H1 (cell line): ENCODE data around the gene SLC25A5. TPM values are rescaled to one million over a fixed set of nuclear protein-coding genes. Genes with fewer than 3 reads are reported as not detected.

ENCODE experiments used
- CTCF ChIA-PET: fragments of 300-600 bp; sonication (Branson Sonifier 250); formaldehyde crosslinking; loops from one replicate; lab custom pipeline; 2021; ENCODE audit not compliant: partially characterized antibody; lab: Charles Lee
- POLR2A ChIA-PET: fragments of 300-600 bp; sonication (Branson Sonifier 250); formaldehyde crosslinking; loops from one replicate; lab custom pipeline; 2021; ENCODE audit warnings: inconsistent platforms; ENCODE audit not compliant: partially characterized antibody; lab: Charles Lee
- DNase-seq, 2 experiments: peaks; one replicate each; pipeline versions ENCODE4 v3.0.0 to v3.0.0-alpha.2; 2010 to 2022; ENCODE audit warnings: low spot score in 2 of 2, low read depth in 1 of 2, mixed read lengths in 1 of 2
- FAIRE-seq: peaks from 2 replicates; lab custom pipeline; 2011; peaks lifted over from hg19 to GRCh38; lab: Jason Lieb, UNC
- H2AFZ ChIP-seq: 2 replicates; pipeline ENCODE4 v1.8.1; 2012; ENCODE audit warnings: low read length, inconsistent platforms
- H2AK5ac ChIP-seq: 2 replicates; pipeline ENCODE4 v1.6.1; 2013; ENCODE audit warnings: low read depth, low read length
- H2BK120ac ChIP-seq: replicated peaks from 2 replicates; pipeline ENCODE3; 2013; ENCODE audit warnings: low read depth, low read length, inconsistent platforms
- H2BK12ac ChIP-seq: 2 replicates; pipeline ENCODE4 v1.6.1; 2013; ENCODE audit warnings: low read depth, low read length
- H2BK15ac ChIP-seq: 2 replicates; pipeline ENCODE4 v1.6.1; 2013; ENCODE audit warnings: low read length
- H2BK20ac ChIP-seq: 2 replicates; pipeline ENCODE4 v1.6.1; 2013; ENCODE audit warnings: low read length
- H2BK5ac ChIP-seq: 2 replicates; pipeline ENCODE4 v1.6.1; 2013; ENCODE audit warnings: low read depth, low read length
- H3K14ac ChIP-seq: 2 replicates; pipeline ENCODE4 v1.6.1; 2013; ENCODE audit warnings: inconsistent platforms; ENCODE audit not compliant: insufficient read length
- H3K18ac ChIP-seq: 2 replicates; pipeline ENCODE4 v1.6.1; 2013; ENCODE audit warnings: low read length; ENCODE audit errors: extremely low read depth
- H3K23ac ChIP-seq: 2 replicates; pipeline ENCODE4 v1.6.1; 2013; ENCODE audit warnings: inconsistent platforms; ENCODE audit not compliant: insufficient read length
- H3K23me2 ChIP-seq: 2 replicates; pipeline ENCODE4 v1.6.1; 2013; ENCODE audit warnings: low read depth, low read length
- H3K27ac ChIP-seq: 2 replicates; pipeline ENCODE4 v1.6.1; 2011; ENCODE audit warnings: low read depth, low read length, inconsistent platforms
- H3K27me3 ChIP-seq, 4 experiments: replicated peaks in 1 of 4; 1 replicate in 1 of 4; 2 replicates in 3 of 4; pipeline versions ENCODE4 v1.6.1 to v1.8.1; 2011 to 2013; ENCODE audit warnings: low read length in 3 of 4, mild to moderate bottlenecking in 3 of 4, inconsistent platforms in 2 of 4, mixed read lengths in 2 of 4, moderate library complexity in 1 of 4; ENCODE audit not compliant: control insufficient read depth in 3 of 4, insufficient read depth in 3 of 4; ENCODE audit errors: extremely low read depth in 1 of 4
- H3K36me3 ChIP-seq, 4 experiments: 2 replicates each; pipeline versions ENCODE4 v1.6.1 to v1.8.1; 2011 to 2013; ENCODE audit warnings: mild to moderate bottlenecking in 4 of 4, low read length in 3 of 4, moderate library complexity in 2 of 4, control low read depth in 1 of 4, inconsistent platforms in 1 of 4; ENCODE audit not compliant: insufficient read depth in 4 of 4, control insufficient read depth in 2 of 4
- H3K4ac ChIP-seq: replicated peaks from 2 replicates; pipeline ENCODE3; 2013; ENCODE audit warnings: low read length, low read depth, mixed read lengths, inconsistent platforms; ENCODE audit not compliant: insufficient read length
- H3K4me1 ChIP-seq, 4 experiments: replicated peaks in 1 of 4; 1 replicate in 1 of 4; 2 replicates in 3 of 4; pipeline versions ENCODE4 v1.6.1 to v1.8.1; 2011 to 2013; ENCODE audit warnings: low read length in 3 of 4, inconsistent platforms in 2 of 4, mixed read lengths in 1 of 4; ENCODE audit not compliant: insufficient read depth in 4 of 4, control insufficient read depth in 3 of 4
- H3K4me2 ChIP-seq, 2 experiments: 2 replicates each; pipeline versions ENCODE4 v1.6.1 to v1.8.1; 2011 to 2013; ENCODE audit warnings: low read depth in 2 of 2, low read length in 2 of 2, control low read depth in 1 of 2, inconsistent platforms in 1 of 2, mild to moderate bottlenecking in 1 of 2; ENCODE audit not compliant: insufficient read depth in 1 of 2
- H3K4me3 ChIP-seq, 4 experiments: fragments of 200-600, 300-600 bp in 1 of 4; sonication (generic), shearing (Covaris generic), sonication (Bioruptor Twin) in 1 of 4; 2 replicates each; pipeline versions ENCODE4 v1.5.1 to v1.8.1; 2011 to 2016; ENCODE audit warnings: low read length in 4 of 4, low read depth in 3 of 4, control low read depth in 2 of 4, inconsistent platforms in 2 of 4, mild to moderate bottlenecking in 2 of 4, mixed read lengths in 1 of 4, moderate library complexity in 1 of 4; ENCODE audit not compliant: insufficient read depth in 2 of 4; ENCODE audit errors: extremely low read depth in 1 of 4
- H3K56ac ChIP-seq: replicated peaks from 2 replicates; pipeline ENCODE3; 2013; ENCODE audit warnings: low read depth, mild to moderate bottlenecking, mixed read lengths, low read length, inconsistent platforms; ENCODE audit not compliant: insufficient read length
- H3K79me1 ChIP-seq: 2 replicates; pipeline ENCODE4 v1.6.1; 2013; ENCODE audit warnings: low read depth, low read length, control low read depth
- H3K79me2 ChIP-seq, 2 experiments: 2 replicates each; pipeline versions ENCODE4 v1.6.1 to v1.8.1; 2012 to 2013; ENCODE audit warnings: low read length in 2 of 2, mild to moderate bottlenecking in 2 of 2, inconsistent platforms in 1 of 2; ENCODE audit not compliant: insufficient read depth in 2 of 2, control insufficient read depth in 1 of 2
- H3K9ac ChIP-seq, 4 experiments: replicated peaks in 1 of 4; 1 replicate in 1 of 4; 2 replicates in 3 of 4; pipeline versions ENCODE4 v1.6.1 to v1.8.1; 2011 to 2013; ENCODE audit warnings: low read depth in 3 of 4, low read length in 3 of 4, control low read depth in 2 of 4, mild to moderate bottlenecking in 2 of 4, moderate library complexity in 2 of 4, inconsistent platforms in 1 of 4; ENCODE audit errors: extremely low read depth in 1 of 4
- H3K9me3 ChIP-seq, 2 experiments: 2 replicates each; pipeline versions ENCODE4 v1.6.1 to v1.8.1; 2012 to 2013; ENCODE audit warnings: mild to moderate bottlenecking in 2 of 2, moderate library complexity in 2 of 2, control low read depth in 1 of 2, inconsistent platforms in 1 of 2, low read depth in 1 of 2, low read length in 1 of 2, mixed read lengths in 1 of 2; ENCODE audit not compliant: insufficient read depth in 2 of 2
- H4K20me1 ChIP-seq, 2 experiments: replicated peaks in 1 of 2; 2 replicates each; pipeline versions ENCODE3 to v1.8.1; 2011 to 2013; ENCODE audit warnings: inconsistent platforms in 2 of 2, low read length in 2 of 2, mild to moderate bottlenecking in 1 of 2; ENCODE audit not compliant: insufficient read depth in 2 of 2, control insufficient read depth in 1 of 2
- H4K5ac ChIP-seq: 2 replicates; pipeline ENCODE4 v1.6.1; 2013; ENCODE audit warnings: low read length, low read depth, mixed read lengths, inconsistent platforms; ENCODE audit not compliant: insufficient read length
- H4K8ac ChIP-seq: 2 replicates; pipeline ENCODE4 v1.8.0; 2013; ENCODE audit warnings: mild to moderate bottlenecking, moderate library complexity, low read length, inconsistent platforms; ENCODE audit not compliant: insufficient read depth; ENCODE audit errors: extremely low read depth
- H4K91ac ChIP-seq: replicated peaks from 2 replicates; pipeline ENCODE3; 2013; ENCODE audit warnings: low read length, mixed read lengths, inconsistent platforms; ENCODE audit not compliant: insufficient read length
- ASH2L ChIP-seq: fragments of 200-600, 300-600 bp; sonication (generic); IDR thresholded peaks from one replicate; pipeline ENCODE4 v1.7.1; 2017; ENCODE audit warnings: low read length
- CREB1 ChIP-seq: IDR thresholded peaks from 2 replicates; pipeline ENCODE4 v1.6.1; 2012; ENCODE audit warnings: inconsistent platforms
- CTBP2 ChIP-seq: IDR thresholded peaks from 2 replicates; pipeline ENCODE4 v1.7.0; 2011; ENCODE audit warnings: borderline replicate concordance, mild to moderate bottlenecking, moderate library complexity, mixed read lengths, low read length; ENCODE audit not compliant: insufficient read depth, insufficient read length
- EP300 ChIP-seq, 2 experiments: IDR thresholded peaks; 1 replicate in 1 of 2; 2 replicates in 1 of 2; pipeline ENCODE4 v1.6.1; 2011 to 2012; ENCODE audit warnings: low read depth in 2 of 2, low read length in 2 of 2, mild to moderate bottlenecking in 2 of 2, borderline replicate concordance in 1 of 2, inconsistent platforms in 1 of 2, moderate library complexity in 1 of 2
- MAFK ChIP-seq: IDR thresholded peaks from 2 replicates; pipeline ENCODE4 v1.6.1; 2012; ENCODE audit warnings: low read depth, mild to moderate bottlenecking, improper control_type of control experiment, low read length
- SP1 ChIP-seq: IDR thresholded peaks from 2 replicates; pipeline ENCODE4 v1.6.1; 2011; ENCODE audit warnings: low read depth, low read length
- WGBS, 2 experiments: shearing (Covaris generic) in 1 of 2; methylation state at CpG; one replicate each; pipeline versions ENCODE4 v1.1.6 to v1.1.7; 2013 to 2015; ENCODE audit warnings: low lambda C conversion rate in 2 of 2, mixed read lengths in 2 of 2, inconsistent platforms in 1 of 2, low coverage in 1 of 2, missing lambda C conversion rate in 1 of 2; ENCODE audit not compliant: insufficient replicate concordance in 2 of 2, insufficient coverage in 1 of 2, insufficient read length in 1 of 2; ENCODE audit errors: extremely low coverage in 1 of 2, missing lambda C conversion rate in 1 of 2; 5-methylcytosine and 5-hydroxymethylcytosine counted together
- polyA plus RNA-seq, 7 experiments: library from polyadenylated mRNA; depleted of rRNA in 3 of 7; stranded (reverse) in 5 of 7; unstranded in 2 of 7; fragments of >200 nt in 5 of 7; fragments of 200-250 nt in 2 of 7; gene quantifications; 1 replicate in 5 of 7; 2 replicates in 1 of 7; 4 replicates in 1 of 7; pipeline versions ENCODE4 v1.2.1 to v1.2.3, GENCODE V29; 2011 to 2013; ENCODE audit warnings: missing spikeins in 2 of 7, mixed read lengths in 2 of 7
- total RNA-seq: library from RNA; stranded (reverse); fragmentation: NEBNext Ultra II Directional; extraction: Animal tissue kit (Norgen Biotek cat#: 25700); gene quantifications from 2 replicates; pipeline ENCODE4 v1.2.1, GENCODE V29; 2021

Gene SLC25A5
- total and polyA plus RNA-seq, 2 of the 8 experiments (the other 6 are each of a cell fraction or from before 2014, with no cell fraction given), result 512 to 727 TPM

GRCh38 chrX:119455264-119455663, 13.0 kb upstream of the SLC25A5 start:
- H4K20me1 ChIP-seq, result no peaks in the 10 kb centered on the region
- POLR2A ChIA-PET, result no interaction called here
- TF ChIP-seq ASH2L (no peak), MAFK (no peak), CREB1 (no peak), CTBP2 (no peak), EP300 (IDR thresholded peaks at IDR 0.05; ENCODE audit: borderline replicate concordance in 1 of 2, low read depth in 2 of 2, low read length in 2 of 2) (no peak), SP1 (no peak)
- H4K8ac ChIP-seq, result no peak overlapping the region
- no peak overlapping the region for H4K5ac ChIP-seq
- H3K9ac ChIP-seq, result no peak overlapping the region
- no peak overlapping the region for H2BK120ac ChIP-seq
- no peak overlapping the region for H3K14ac ChIP-seq
- WGBS, 2 experiments, result 89% methylated on average over 1 of the region's 1 CpG; no CpG with 5 or more reads in 1 of the 2 experiments
- H3K4ac ChIP-seq, result no peak overlapping the region
- FAIRE-seq, result no peak
- H2BK15ac ChIP-seq, result no peak overlapping the region
- no peak overlapping the region for H2BK12ac ChIP-seq
- H3K79me2 ChIP-seq, result no peaks in the 10 kb centered on the region
- no peaks in the 10 kb centered on the region for H3K23me2 ChIP-seq
- H3K4me2 ChIP-seq, result no peak overlapping the region
- no peak overlapping the region for H2BK5ac ChIP-seq
- no peak for DNase-seq
- H2AK5ac ChIP-seq, result no peak overlapping the region
- H3K27me3 ChIP-seq, result no peaks in the 10 kb centered on the region
- H3K27ac ChIP-seq, result no peak overlapping the region
- no peaks in the 10 kb centered on the region for H3K36me3 ChIP-seq
- H3K56ac ChIP-seq, result no peak overlapping the region
- no peak overlapping the region for H3K18ac ChIP-seq
- no peaks in the 10 kb centered on the region for H3K4me1 ChIP-seq
- H4K91ac ChIP-seq, result no peak overlapping the region
- H3K4me3 ChIP-seq, result no peak overlapping the region
- no peaks in the 10 kb centered on the region for H3K9me3 ChIP-seq
- H2AFZ ChIP-seq, result no peak overlapping the region
- H2BK20ac ChIP-seq, result no peak overlapping the region
- H3K79me1 ChIP-seq, result no peaks in the 10 kb centered on the region
- CTCF ChIA-PET, result interaction anchor here (1.4 kb wide), 1 partner anchor 14 kb away, joined by 3 read pairs; no protein-coding TSS in a partner anchor
- no peak overlapping the region for H3K23ac ChIP-seq
